GM12801 (cell line): ENCODE data around the gene DNAJC5G.

ENCODE experiments used
- TF ChIP-seq, protein P1 (sequence below): IDR thresholded peaks from one replicate; pipeline ENCODE4 v1.5.1; 2011; ENCODE audit warnings: control low read depth; ENCODE audit not compliant: insufficient read length; ENCODE audit errors: extremely low read depth

The DNAJC5G gene

DNA sequence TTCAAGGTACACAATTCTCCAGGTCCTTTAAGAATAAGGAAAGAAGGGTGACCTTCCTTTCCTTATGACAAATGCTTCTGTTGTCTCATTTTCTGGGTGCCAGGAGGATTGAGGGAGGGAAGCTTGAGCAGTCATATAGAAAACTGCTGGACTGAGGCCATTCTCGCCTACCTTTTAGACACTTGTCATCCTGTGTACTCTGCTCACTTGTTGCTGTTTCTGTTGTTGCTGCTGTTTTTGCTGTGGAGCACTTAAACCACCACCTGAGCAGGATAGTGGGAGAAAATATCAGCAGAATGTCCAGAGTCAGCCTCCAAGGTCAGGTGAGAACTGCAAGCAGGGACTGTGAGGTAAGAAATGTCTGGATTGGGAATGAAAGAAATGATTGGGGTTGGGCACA, 2.8 kb downstream of the DNAJC5G start:
- TF ChIP-seq, protein P1, sequence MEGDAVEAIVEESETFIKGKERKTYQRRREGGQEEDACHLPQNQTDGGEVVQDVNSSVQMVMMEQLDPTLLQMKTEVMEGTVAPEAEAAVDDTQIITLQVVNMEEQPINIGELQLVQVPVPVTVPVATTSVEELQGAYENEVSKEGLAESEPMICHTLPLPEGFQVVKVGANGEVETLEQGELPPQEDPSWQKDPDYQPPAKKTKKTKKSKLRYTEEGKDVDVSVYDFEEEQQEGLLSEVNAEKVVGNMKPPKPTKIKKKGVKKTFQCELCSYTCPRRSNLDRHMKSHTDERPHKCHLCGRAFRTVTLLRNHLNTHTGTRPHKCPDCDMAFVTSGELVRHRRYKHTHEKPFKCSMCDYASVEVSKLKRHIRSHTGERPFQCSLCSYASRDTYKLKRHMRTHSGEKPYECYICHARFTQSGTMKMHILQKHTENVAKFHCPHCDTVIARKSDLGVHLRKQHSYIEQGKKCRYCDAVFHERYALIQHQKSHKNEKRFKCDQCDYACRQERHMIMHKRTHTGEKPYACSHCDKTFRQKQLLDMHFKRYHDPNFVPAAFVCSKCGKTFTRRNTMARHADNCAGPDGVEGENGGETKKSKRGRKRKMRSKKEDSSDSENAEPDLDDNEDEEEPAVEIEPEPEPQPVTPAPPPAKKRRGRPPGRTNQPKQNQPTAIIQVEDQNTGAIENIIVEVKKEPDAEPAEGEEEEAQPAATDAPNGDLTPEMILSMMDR: no peak

DNA sequence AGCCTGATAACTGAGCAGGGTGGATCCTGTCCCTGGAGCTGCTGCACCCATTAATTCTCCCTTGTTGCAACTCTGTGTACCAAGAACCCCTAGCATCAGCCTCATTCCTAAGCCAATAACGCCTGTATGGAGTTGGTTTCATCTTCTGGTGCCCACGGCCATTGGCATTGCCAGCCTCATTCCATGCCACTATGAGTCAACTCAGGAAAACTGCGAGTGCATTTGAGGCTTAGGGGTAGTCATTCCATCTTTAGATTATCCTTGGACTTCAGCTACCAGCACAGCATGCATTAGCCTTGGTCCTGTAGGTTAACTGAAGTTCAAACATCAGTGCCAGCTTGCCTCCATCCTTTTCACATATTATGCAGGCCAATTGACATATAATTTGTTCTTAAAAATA, 5.6 kb downstream of the DNAJC5G start:
- TF ChIP-seq, protein P1: no peak

DNA sequence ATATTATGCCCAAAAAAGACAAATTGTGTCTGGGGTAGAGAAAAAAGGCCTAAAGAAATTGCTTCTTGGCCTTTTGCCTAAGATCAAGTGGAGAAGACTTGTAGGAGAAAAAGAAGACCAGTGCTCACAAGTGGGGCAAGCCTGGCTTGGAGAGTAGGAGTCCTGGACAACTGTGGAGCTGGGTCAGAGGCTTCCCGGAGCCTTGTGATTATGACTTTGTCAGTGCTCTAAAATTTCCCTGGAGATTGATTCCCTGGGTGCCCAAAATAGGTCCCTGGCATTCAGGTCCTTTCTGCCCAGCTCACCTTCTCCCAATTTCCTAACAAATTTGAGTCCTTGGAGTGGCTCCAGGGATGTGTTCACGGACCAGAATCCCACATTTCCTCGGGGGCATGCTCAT, 6.2 kb downstream of the DNAJC5G start:
- TF ChIP-seq, protein P1: no peak

DNA sequence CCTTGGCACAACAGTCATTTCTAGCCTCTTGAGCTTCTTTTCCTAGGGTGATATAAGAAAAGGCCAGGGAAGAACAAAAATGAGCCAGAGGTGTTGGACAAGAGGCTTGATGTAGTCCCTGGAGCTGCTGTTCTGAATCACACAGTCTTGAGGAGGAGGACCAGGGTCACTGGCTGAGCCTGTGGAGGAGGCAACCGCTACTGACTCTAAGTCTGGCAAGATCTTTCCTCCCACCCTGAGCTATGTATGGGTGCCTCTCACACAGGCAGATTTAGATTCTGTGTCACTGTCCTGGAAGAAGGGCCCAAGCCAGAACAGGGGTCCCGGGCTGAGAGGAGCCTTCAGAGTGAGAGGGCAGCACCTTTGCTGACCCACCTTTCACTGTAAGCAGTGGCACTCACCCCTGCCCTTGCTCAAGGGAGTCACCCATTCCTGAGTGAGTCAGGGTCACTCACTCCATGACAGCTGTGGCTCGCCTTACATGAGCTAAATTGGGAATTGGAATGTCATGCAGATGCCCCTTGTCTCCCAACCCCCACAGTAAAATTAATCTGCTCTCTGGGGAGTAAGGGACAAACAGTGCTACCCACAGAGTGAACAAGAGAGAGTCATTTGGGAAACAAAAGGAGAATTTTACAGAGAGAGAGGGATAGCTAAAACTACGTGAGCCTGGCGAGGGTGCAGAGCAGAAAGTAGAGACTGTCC, 6.8 kb downstream of the DNAJC5G start, which contains the start of gene TRIM54:
TSS of gene TRIM54 (plus strand) at position 575 of the 705 bp plus-strand sequence. CDS start 303 bp downstream, outside the sequence.
- TF ChIP-seq, protein P1: no peak

DNA sequence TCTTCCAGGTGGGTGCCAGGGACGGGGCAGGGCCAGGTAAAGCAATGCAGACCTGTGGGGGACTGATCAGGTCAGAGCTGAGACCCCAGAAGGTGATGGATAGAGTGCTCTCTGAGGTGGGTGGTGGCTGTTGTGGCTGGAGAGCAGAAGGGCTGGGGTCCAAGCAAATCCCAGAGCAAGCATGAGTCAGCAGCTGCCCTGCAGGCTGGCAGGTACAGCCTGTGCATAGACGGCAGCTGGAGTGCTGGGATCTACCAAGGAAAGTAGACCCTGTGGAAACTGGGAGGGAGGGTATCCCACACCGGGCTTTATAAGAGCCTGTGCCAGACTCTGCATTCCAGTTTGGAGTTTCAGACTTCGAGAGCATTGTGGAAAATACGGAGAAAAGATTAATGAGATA, 7.7 kb downstream of the DNAJC5G start:
- TF ChIP-seq, protein P1: no peak

DNA sequence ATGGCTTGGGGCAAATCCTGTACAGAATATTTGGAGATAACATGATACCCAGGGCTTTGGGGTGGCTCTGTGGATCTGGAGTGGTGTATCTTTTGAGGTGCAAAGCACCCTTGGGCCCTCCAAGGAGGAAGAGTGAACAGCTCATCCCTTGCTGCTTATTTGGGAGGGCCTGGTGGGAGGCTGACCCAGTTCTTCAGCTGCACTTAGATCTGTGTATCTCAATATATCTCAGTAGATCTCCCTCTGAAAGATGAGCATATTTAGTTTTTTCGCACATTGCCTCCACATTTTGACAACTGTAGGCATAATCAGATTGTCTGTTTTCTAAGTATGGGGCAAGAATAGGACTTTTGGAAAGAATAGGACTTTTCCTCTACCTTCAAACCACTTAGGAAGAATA, 9.8 kb downstream of the DNAJC5G start:
- TF ChIP-seq, protein P1: no peak

DNA sequence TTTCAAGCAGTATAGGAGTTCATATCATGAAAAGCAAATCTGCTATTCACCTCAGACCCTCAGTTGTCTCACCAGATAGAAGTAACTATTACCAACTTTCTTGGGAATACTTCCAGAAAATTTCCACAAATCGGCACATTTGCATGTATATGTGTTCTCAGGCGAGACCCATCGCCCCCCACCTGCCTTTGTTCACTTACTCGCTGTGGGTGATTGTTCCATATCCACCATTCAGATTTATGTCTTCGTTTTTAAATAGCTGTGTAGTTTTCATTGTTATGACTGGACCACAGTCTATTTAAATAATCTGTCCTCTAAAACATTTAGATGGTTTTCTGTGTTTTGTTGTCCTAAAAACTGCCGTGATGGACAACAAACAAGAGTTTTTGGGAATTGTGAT, 10.2 kb downstream of the DNAJC5G start:
- TF ChIP-seq, protein P1: no peak
